Cardiac fibroblast (primary cell): ENCODE results near the gene SPAG7.
A peak's percentile ranks its signal among the peaks of the same experiment; 100 is the strongest.

Experiments
- DNase-seq, 2 donors: peaks; one replicate each; pipeline versions ENCODE4 v3.0.0 to v3.0.0-alpha.2; 2010; ENCODE audit warnings: low read depth in 2 of 2
- H3K4me3 ChIP-seq, 2 donors: replicated peaks in 1 of 2; 1 replicate in 1 of 2; 2 replicates in 1 of 2; pipeline ENCODE4 v1.5.1; 2011; ENCODE audit warnings: low read depth in 2 of 2, low read length in 2 of 2, mild to moderate bottlenecking in 2 of 2, moderate library complexity in 1 of 2
- CTCF ChIP-seq: IDR thresholded peaks from one replicate; pipeline ENCODE4 v1.5.1; 2011; ENCODE audit warnings: low read depth, mild to moderate bottlenecking, low read length, inconsistent platforms

Gene SPAG7

GRCh38 chr17:4999430-5000093 lies 31.9 kb upstream of the SPAG7 start:
- H3K4me3 ChIP-seq: peak overlapping the region; percentile 93 to 97

GRCh38 chr17:4998732-4999429 lies 31.3 kb upstream of the SPAG7 start:
- peak overlapping the region; percentile 93 to 97 for H3K4me3 ChIP-seq
- no peak for DNase-seq
- TF ChIP-seq CTCF: no peak

More at GRCh38 chr17:4999430-5000093, 31.9 kb upstream of the SPAG7 start:
- no peak for TF ChIP-seq CTCF
- DNase-seq: no peak

- DNase-seq: peak in 1 of 2 donors; percentile 13
- H3K4me3 ChIP-seq: peak overlapping the region; percentile 93 to 97
- no peak for TF ChIP-seq CTCF
Observed at GRCh38 chr17:4998027-4998731, 30.6 kb upstream of the SPAG7 start.

- no peak for TF ChIP-seq CTCF
- peak within 1 kb of the TSS; percentile 93 to 97 for H3K4me3 ChIP-seq
- peak; percentile 89 to 91 for DNase-seq
Observed at GRCh38 chr17:4997302-4998026, 29.8 kb upstream of the SPAG7 start, which contains the start of the genes INCA1 and KIF1C. INCA1 (minus strand) TSS chr17:4997522; CDS start chr17:4994437, 3,085 bp downstream. KIF1C (plus strand) TSS chr17:4997950; CDS start chr17:5000247, 2,297 bp downstream.

- H3K4me3 ChIP-seq: no peak overlapping the region
- peak in 1 of 2 donors; percentile 57 for DNase-seq
- no peak for TF ChIP-seq CTCF
Observed at GRCh38 chr17:4994081-4994595, 26.5 kb upstream of the SPAG7 start.

GRCh38 chr17:4987767-4988567 lies 20.4 kb upstream of the SPAG7 start:
- no peak for TF ChIP-seq CTCF
- H3K4me3 ChIP-seq: peak overlapping the region; percentile 80 to 90
- DNase-seq: no peak
